Activated naive CD8-positive, alpha-beta T cell treated with anti-CD3 and anti-CD28 coated beads, Interleukin-2, amount 10 ng/mL, durations not matched to agents 7 days and 5 days (primary cell): ENCODE data around the gene BHLHA15. TPM values are rescaled to one million over a fixed set of nuclear protein-coding genes. Genes with fewer than 3 reads are reported as not detected.

Experiments
- ATAC-seq: fragments of 150-1000 bp; cut with Tn5 transposase; one replicate; pipeline ENCODE4 v1.10.0; 2021; ENCODE audit warnings: low read depth, moderate library complexity
- POLR2A ChIA-PET: fragments of 350-600 bp; sonication (Branson Sonifier 250); formaldehyde crosslinking; loops from one replicate; lab custom pipeline; 2021; ENCODE audit warnings: antibody characterized with exemption; lab: Charles Lee
- DNase-seq: peaks from one replicate; pipeline ENCODE4 v3.0.0; 2021
- H3K27ac Mint-ChIP-seq: one replicate; pipeline ENCODE4 v1.8.0; 2022; ENCODE audit warnings: mild to moderate bottlenecking, mixed read lengths
- H3K27me3 Mint-ChIP-seq: one replicate; pipeline ENCODE4 v1.8.0; 2022; ENCODE audit warnings: mild to moderate bottlenecking, moderate library complexity, mixed read lengths
- H3K36me3 Mint-ChIP-seq: one replicate; pipeline ENCODE4 v1.8.0; 2021; ENCODE audit warnings: mild to moderate bottlenecking, mixed read lengths
- H3K4me1 Mint-ChIP-seq: one replicate; pipeline ENCODE4 v1.8.0; 2021; ENCODE audit warnings: mixed read lengths
- H3K4me3 Mint-ChIP-seq: one replicate; pipeline ENCODE4 v1.8.0; 2022; ENCODE audit warnings: mild to moderate bottlenecking, moderate library complexity, mixed read lengths
- H3K9me3 Mint-ChIP-seq: one replicate; pipeline ENCODE4 v1.8.0; 2021; ENCODE audit warnings: mixed read lengths
- total RNA-seq, 2 experiments: library from RNA; stranded (reverse); gene quantifications; one replicate each; pipeline ENCODE4 v1.2.3, GENCODE V29; 2021

BHLHA15 gene
- total RNA-seq, 2 experiments from 2014 or later = not detected

- H3K9me3 Mint-ChIP-seq = no peaks in the 10 kb centered on the region
- ATAC-seq (no peak), DNase-seq (no peak)
- no peaks in the 10 kb centered on the region for H3K27me3 Mint-ChIP-seq
- POLR2A ChIA-PET = no interaction called here
- H3K4me1 Mint-ChIP-seq = no peaks in the 10 kb centered on the region
- peaks cover 2% of the 10 kb centered on the region for H3K36me3 Mint-ChIP-seq
- no peak overlapping the region for H3K4me3 Mint-ChIP-seq
- no peak overlapping the region for H3K27ac Mint-ChIP-seq
Observed at GRCh38 chr7:98229991-98230745, 18.9 kb downstream of the BHLHA15 start.

GRCh38 chr7:98230746-98231471, 19.7 kb downstream of the BHLHA15 start:
- no peaks in the 10 kb centered on the region for H3K27me3 Mint-ChIP-seq
- H3K4me1 Mint-ChIP-seq = no peaks in the 10 kb centered on the region
- POLR2A ChIA-PET = no interaction called here
- H3K9me3 Mint-ChIP-seq = no peaks in the 10 kb centered on the region
- DNase-seq (no peak), ATAC-seq (no peak)
- peaks cover 2% of the 10 kb centered on the region for H3K36me3 Mint-ChIP-seq
- H3K4me3 Mint-ChIP-seq = no peak overlapping the region
- no peak overlapping the region for H3K27ac Mint-ChIP-seq

- no peaks in the 10 kb centered on the region for H3K36me3 Mint-ChIP-seq
- POLR2A ChIA-PET = no interaction called here
- H3K27me3 Mint-ChIP-seq = no peaks in the 10 kb centered on the region
- no peak for DNase-seq
- no peak for ATAC-seq
- H3K4me1 Mint-ChIP-seq = no peaks in the 10 kb centered on the region
- no peak overlapping the region for H3K27ac Mint-ChIP-seq
- H3K9me3 Mint-ChIP-seq = no peaks in the 10 kb centered on the region
- H3K4me3 Mint-ChIP-seq = no peak overlapping the region
Observed at GRCh38 chr7:98231493-98232262, 20.4 kb downstream of the BHLHA15 start.

GRCh38 chr7:98232263-98232585, 21.0 kb downstream of the BHLHA15 start:
- no peak for ATAC-seq
- Mint-ChIP-seq H3K27me3 (no peaks in the 10 kb centered on the region), H3K9me3 (no peaks in the 10 kb centered on the region), H3K27ac (no peak overlapping the region), H3K4me3 (no peak overlapping the region), H3K36me3 (no peaks in the 10 kb centered on the region), H3K4me1 (no peaks in the 10 kb centered on the region)
- no peak for DNase-seq
- POLR2A ChIA-PET = no interaction called here

- POLR2A ChIA-PET = no interaction called here
- no peaks in the 10 kb centered on the region for H3K9me3 Mint-ChIP-seq
- no peaks in the 10 kb centered on the region for H3K27me3 Mint-ChIP-seq
- no peaks in the 10 kb centered on the region for H3K36me3 Mint-ChIP-seq
- ATAC-seq (no peak), DNase-seq (no peak)
- H3K27ac Mint-ChIP-seq = no peak overlapping the region
- H3K4me3 Mint-ChIP-seq = no peak overlapping the region
- no peaks in the 10 kb centered on the region for H3K4me1 Mint-ChIP-seq
Observed at GRCh38 chr7:98232799-98233198, 21.6 kb downstream of the BHLHA15 start.

- no peak for ATAC-seq
- Mint-ChIP-seq H3K27me3 (no peaks in the 10 kb centered on the region), H3K36me3 (no peaks in the 10 kb centered on the region), H3K4me1 (no peaks in the 10 kb centered on the region), H3K4me3 (no peak overlapping the region), H3K27ac (no peak overlapping the region), H3K9me3 (no peaks in the 10 kb centered on the region)
- no peak for DNase-seq
- POLR2A ChIA-PET = no interaction called here
Observed at GRCh38 chr7:98233219-98234070, 22.2 kb downstream of the BHLHA15 start.

GRCh38 chr7:98234429-98235147, 23.3 kb downstream of the BHLHA15 start:
- POLR2A ChIA-PET = interaction anchor here (0.6 to 0.7 kb wide), 2 partner anchors 26 to 1508 kb away, joined by 3 to 4 read pairs; no protein-coding TSS in a partner anchor
- Mint-ChIP-seq H3K27me3 (no peaks in the 10 kb centered on the region), H3K36me3 (peaks cover 2% of the 10 kb centered on the region), H3K4me3 (no peak overlapping the region), H3K4me1 (no peaks in the 10 kb centered on the region), H3K27ac (no peak overlapping the region), H3K9me3 (no peaks in the 10 kb centered on the region)
- DNase-seq = no peak
- ATAC-seq = no peak

GRCh38 chr7:98235901-98236300, 24.7 kb downstream of the BHLHA15 start:
- no peaks in the 10 kb centered on the region for H3K9me3 Mint-ChIP-seq
- ATAC-seq = no peak
- POLR2A ChIA-PET = interaction anchor here (0.6 kb wide), 1 partner anchor 19 kb away, joined by 5 read pairs; no protein-coding TSS in a partner anchor
- H3K36me3 Mint-ChIP-seq = peaks cover 2% of the 10 kb centered on the region
- H3K27me3 Mint-ChIP-seq = no peaks in the 10 kb centered on the region
- H3K4me1 Mint-ChIP-seq = no peaks in the 10 kb centered on the region
- no peak overlapping the region for H3K4me3 Mint-ChIP-seq
- no peak for DNase-seq
- no peak overlapping the region for H3K27ac Mint-ChIP-seq

- no peaks in the 10 kb centered on the region for H3K9me3 Mint-ChIP-seq
- H3K27ac Mint-ChIP-seq = no peak overlapping the region
- peaks cover 6% of the 10 kb centered on the region for H3K36me3 Mint-ChIP-seq
- ATAC-seq (no peak), DNase-seq (no peak)
- H3K4me1 Mint-ChIP-seq = no peaks in the 10 kb centered on the region
- no peaks in the 10 kb centered on the region for H3K27me3 Mint-ChIP-seq
- POLR2A ChIA-PET = no interaction called here
- H3K4me3 Mint-ChIP-seq = no peak overlapping the region
Observed at GRCh38 chr7:98236355-98237185, 25.3 kb downstream of the BHLHA15 start.

GRCh38 chr7:98238076-98238475, 26.8 kb downstream of the BHLHA15 start:
- ATAC-seq (no peak), DNase-seq (no peak)
- POLR2A ChIA-PET = no interaction called here
- H3K27me3 Mint-ChIP-seq = no peaks in the 10 kb centered on the region
- no peak overlapping the region for H3K27ac Mint-ChIP-seq
- no peak overlapping the region for H3K4me3 Mint-ChIP-seq
- H3K36me3 Mint-ChIP-seq = peaks cover 6% of the 10 kb centered on the region
- no peaks in the 10 kb centered on the region for H3K4me1 Mint-ChIP-seq
- H3K9me3 Mint-ChIP-seq = no peaks in the 10 kb centered on the region

GRCh38 chr7:98238976-98239375, 27.7 kb downstream of the BHLHA15 start:
- Mint-ChIP-seq H3K4me1 (no peaks in the 10 kb centered on the region), H3K36me3 (peaks cover 6% of the 10 kb centered on the region)
- POLR2A ChIA-PET = no interaction called here

More at GRCh38 chr7:98238976-98239375, 27.7 kb downstream of the BHLHA15 start:
- Mint-ChIP-seq H3K4me3 (no peak overlapping the region), H3K27me3 (no peaks in the 10 kb centered on the region), H3K9me3 (no peaks in the 10 kb centered on the region), H3K27ac (no peak overlapping the region)
- no peak for DNase-seq
- no peak for ATAC-seq
